GM21619 (cell line): Measurements from ENCODE around the gene GFRAL.
"Not testable (repeated sequence)": the region's sequence is repeated elsewhere in the genome, so short reads cannot be mapped to it uniquely, and the experiment has no call there.

Experiments
- ATAC-seq: cut with Tn5 transposase; IDR thresholded peaks from one replicate; pipeline ENCODE4 v1.9.1; 2021; ENCODE audit not compliant: unreplicated experiment

The GFRAL gene

GRCh38 chr6:55327169-55327568 is at the start of gene GFRAL:
Gene GFRAL, plus strand, starts transcription at chr6:55327469. Its CDS starts 86 bp downstream, at chr6:55327555.
- ATAC-seq, result no peak

- no peak for ATAC-seq
These were observed 49.6 kb upstream of the GFRAL start for GRCh38 chr6:55277646-55278045.

GRCh38 chr6:55281215-55281614 is 46.1 kb upstream of the GFRAL start:
- ATAC-seq, result no peak

GRCh38 chr6:55282115-55282514 is 45.2 kb upstream of the GFRAL start:
- ATAC-seq, result no peak

GRCh38 chr6:55286824-55287223 is 40.4 kb upstream of the GFRAL start:
- ATAC-seq, result no peak

GRCh38 chr6:55290736-55291135 is 36.5 kb upstream of the GFRAL start:
- ATAC-seq, result no peak

GRCh38 chr6:55293116-55293515 is 34.2 kb upstream of the GFRAL start:
- ATAC-seq, result no peak

GRCh38 chr6:55297214-55297613 is 30.1 kb upstream of the GFRAL start:
- not testable (repeated sequence) for ATAC-seq

- no peak for ATAC-seq
These were observed 27.8 kb upstream of the GFRAL start for GRCh38 chr6:55299286-55299985.

GRCh38 chr6:55304747-55305146 is 22.5 kb upstream of the GFRAL start:
- no peak for ATAC-seq

GRCh38 chr6:55319961-55320695 is 7.1 kb upstream of the GFRAL start:
- no peak for ATAC-seq

- no peak for ATAC-seq
These were observed 6.6 kb upstream of the GFRAL start for GRCh38 chr6:55320696-55321086.

- no peak for ATAC-seq
These were observed 49.9 kb downstream of the GFRAL start for GRCh38 chr6:55377150-55377549.

GRCh38 chr6:55379471-55379870 is 52.2 kb downstream of the GFRAL start:
- ATAC-seq, result no peak

- ATAC-seq, result no peak
These were observed 52.6 kb downstream of the GFRAL start for GRCh38 chr6:55379895-55380294.

- no peak for ATAC-seq
These were observed 60.9 kb downstream of the GFRAL start for GRCh38 chr6:55388211-55388610.

- no peak for ATAC-seq
These were observed 68.6 kb downstream of the GFRAL start for GRCh38 chr6:55395871-55396270.

- no peak for ATAC-seq
These were observed 70.7 kb downstream of the GFRAL start for GRCh38 chr6:55397986-55398385.

- ATAC-seq, result no peak
These were observed 72.1 kb downstream of the GFRAL start for GRCh38 chr6:55399351-55399750.

- no peak for ATAC-seq
These were observed 78.4 kb downstream of the GFRAL start for GRCh38 chr6:55405474-55406235.

- no peak for ATAC-seq
These were observed 83.4 kb downstream of the GFRAL start for GRCh38 chr6:55410674-55411073.

- no peak for ATAC-seq
These were observed 96.7 kb downstream of the GFRAL start for GRCh38 chr6:55423933-55424332.
